ENCODE data around the gene PDLIM7.
A peak's percentile ranks its signal among the peaks of the same experiment; 100 is the strongest.
"Not testable (repeated sequence)": the region's sequence is repeated elsewhere in the genome, so short reads cannot be mapped to it uniquely, and the experiment has no call there.

PDLIM7 gene

GRCh38 chr5:177497292-177498012 lies at the start of gene PDLIM7:
Gene PDLIM7, minus strand, starts transcription at chr5:177497604. Its CDS starts 1,092 bp downstream, at chr5:177496512.
- DNase-seq = peak; percentile 97

GRCh38 chr5:177546258-177546741 lies 48.9 kb upstream of the PDLIM7 start:
- no peak for DNase-seq

GRCh38 chr5:177545487-177546257 lies 48.3 kb upstream of the PDLIM7 start:
- no peak for DNase-seq

GRCh38 chr5:177542816-177543465 lies 45.5 kb upstream of the PDLIM7 start:
- DNase-seq = no peak

GRCh38 chr5:177540438-177540837 lies 43.0 kb upstream of the PDLIM7 start:
- DNase-seq = no peak

GRCh38 chr5:177539411-177539810 lies 42.0 kb upstream of the PDLIM7 start:
- no peak for DNase-seq

GRCh38 chr5:177538876-177539275 lies 41.5 kb upstream of the PDLIM7 start:
- no peak for DNase-seq

- DNase-seq = no peak
These were observed 40.3 kb upstream of the PDLIM7 start for GRCh38 chr5:177537389-177538361.

- DNase-seq = no peak
These were observed 39.0 kb upstream of the PDLIM7 start for GRCh38 chr5:177536386-177536785.

GRCh38 chr5:177535125-177535524 lies 37.7 kb upstream of the PDLIM7 start:
- no peak for DNase-seq

GRCh38 chr5:177534433-177534832 lies 37.0 kb upstream of the PDLIM7 start:
- not testable (repeated sequence) for DNase-seq

GRCh38 chr5:177531209-177531940 lies 34.0 kb upstream of the PDLIM7 start:
- DNase-seq = no peak

- DNase-seq = no peak
These were observed 33.2 kb upstream of the PDLIM7 start for GRCh38 chr5:177530638-177531037.

- no peak for DNase-seq
These were observed 32.1 kb upstream of the PDLIM7 start for GRCh38 chr5:177529247-177530203.

GRCh38 chr5:177528631-177529030 lies 31.2 kb upstream of the PDLIM7 start:
- no peak for DNase-seq

- no peak for DNase-seq
These were observed 30.2 kb upstream of the PDLIM7 start for GRCh38 chr5:177527595-177527994.

GRCh38 chr5:177526791-177527190 lies 29.4 kb upstream of the PDLIM7 start:
- no peak for DNase-seq

GRCh38 chr5:177526191-177526590 lies 28.8 kb upstream of the PDLIM7 start:
- DNase-seq = no peak

- DNase-seq = no peak
These were observed 27.7 kb upstream of the PDLIM7 start for GRCh38 chr5:177524941-177525655.

GRCh38 chr5:177524539-177524900 lies 27.1 kb upstream of the PDLIM7 start:
- DNase-seq = no peak

Measured in activated CD4-positive, alpha-beta T cell treated with anti-CD3 and anti-CD28 coated beads for 48 hours (primary cell).